NB4 (cell line): ENCODE data around the gene MRM1.

Experiments used
- CTCF ChIP-seq: IDR thresholded peaks from one replicate; pipeline ENCODE4 v1.5.1; 2012; ENCODE audit warnings: low read depth, low read length
- POLR2A ChIP-seq: IDR thresholded peaks from 2 replicates; pipeline ENCODE4 v1.6.1; 2011; ENCODE audit warnings: mild to moderate bottlenecking; ENCODE audit not compliant: insufficient read length; ENCODE audit errors: extremely low read depth
- TF ChIP-seq, protein P1 (sequence below): IDR thresholded peaks from 2 replicates; pipeline ENCODE4 v1.6.1; 2011; ENCODE audit warnings: low read depth, low read length

GRCh38 chr17:36608280-36608679 lies 6.9 kb downstream of the MRM1 start:
- TF ChIP-seq CTCF (no peak), POLR2A (no peak)
- TF ChIP-seq, protein P1, sequence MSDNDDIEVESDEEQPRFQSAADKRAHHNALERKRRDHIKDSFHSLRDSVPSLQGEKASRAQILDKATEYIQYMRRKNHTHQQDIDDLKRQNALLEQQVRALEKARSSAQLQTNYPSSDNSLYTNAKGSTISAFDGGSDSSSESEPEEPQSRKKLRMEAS, result no peak
